GM19397 (cell line): ENCODE measurements around the gene ARHGAP8.

Experiments
- ATAC-seq: cut with Tn5 transposase; IDR thresholded peaks from one replicate; pipeline ENCODE4 v1.9.1; 2021; ENCODE audit warnings: mild to moderate bottlenecking, moderate library complexity; ENCODE audit not compliant: unreplicated experiment

ARHGAP8 gene

GRCh38 chr22:44724859-44725258 is 27.5 kb upstream of the ARHGAP8 start:
- no peak for ATAC-seq

GRCh38 chr22:44726439-44726838 is 25.9 kb upstream of the ARHGAP8 start:
- ATAC-seq = no peak

GRCh38 chr22:44727148-44727547 is 25.2 kb upstream of the ARHGAP8 start:
- no peak for ATAC-seq

- no peak for ATAC-seq
Measured at GRCh38 chr22:44727709-44728108, 24.7 kb upstream of the ARHGAP8 start.

GRCh38 chr22:44728761-44729324 is 23.5 kb upstream of the ARHGAP8 start:
- no peak for ATAC-seq

GRCh38 chr22:44729391-44730021 is 22.9 kb upstream of the ARHGAP8 start:
- ATAC-seq = no peak

- ATAC-seq = no peak
Measured at GRCh38 chr22:44730022-44730393, 22.4 kb upstream of the ARHGAP8 start.

GRCh38 chr22:44730490-44731356 is 21.7 kb upstream of the ARHGAP8 start:
- no peak for ATAC-seq

GRCh38 chr22:44731357-44731970 is 20.9 kb upstream of the ARHGAP8 start:
- no peak for ATAC-seq

GRCh38 chr22:44732017-44732561 is 20.3 kb upstream of the ARHGAP8 start:
- no peak for ATAC-seq

GRCh38 chr22:44732661-44733060 is 19.7 kb upstream of the ARHGAP8 start:
- ATAC-seq = no peak

- ATAC-seq = no peak
Measured at GRCh38 chr22:44733426-44734106, 18.8 kb upstream of the ARHGAP8 start.

GRCh38 chr22:44734278-44734677 is 18.1 kb upstream of the ARHGAP8 start:
- no peak for ATAC-seq

GRCh38 chr22:44734801-44735517 is 17.4 kb upstream of the ARHGAP8 start:
- ATAC-seq = no peak

GRCh38 chr22:44735518-44736428 is 16.6 kb upstream of the ARHGAP8 start:
- no peak for ATAC-seq

- no peak for ATAC-seq
Measured at GRCh38 chr22:44736581-44737405, 15.6 kb upstream of the ARHGAP8 start.

GRCh38 chr22:44737406-44738346 is 14.7 kb upstream of the ARHGAP8 start:
- no peak for ATAC-seq
